Right lung (tissue), 5 donors: ENCODE data around the gene CHRM2. TPM values are rescaled to one million over a fixed set of nuclear protein-coding genes. Genes with fewer than 3 reads are reported as not detected.

Source experiments
- DNase-seq, 2 donors: peaks; one replicate each; pipeline ENCODE4 v3.0.0-alpha.2; 2013
- polyA plus RNA-seq, 5 donors: library from polyadenylated mRNA; unstranded; fragments of 120-200 nt; gene quantifications; one replicate each; pipeline versions ENCODE4 v1.2.1 to v1.2.3, GENCODE V29; 2013; ENCODE audit warnings: inconsistent platforms in 1 of 5, low replicate concordance in 1 of 5; ENCODE audit not compliant: insufficient read length in 5 of 5, insufficient read depth in 1 of 5

Gene CHRM2
- polyA plus RNA-seq, 5 donors = 0.22 to 1.0 (median 0.50) TPM

- DNase-seq = no peak
Observed at GRCh38 chr7:136956671-136957070, 88.2 kb downstream of the CHRM2 start.

GRCh38 chr7:136957391-136957790 is 88.9 kb downstream of the CHRM2 start:
- DNase-seq = no peak

GRCh38 chr7:136958016-136958415 is 89.6 kb downstream of the CHRM2 start:
- no peak for DNase-seq

- DNase-seq = no peak
Observed at GRCh38 chr7:136964347-136964746, 95.9 kb downstream of the CHRM2 start.

GRCh38 chr7:136966825-136967224 is 98.4 kb downstream of the CHRM2 start:
- DNase-seq = no peak

GRCh38 chr7:136969761-136970160 is 101.3 kb downstream of the CHRM2 start:
- DNase-seq = no peak

- no peak for DNase-seq
Observed at GRCh38 chr7:136971776-136972175, 103.3 kb downstream of the CHRM2 start.

GRCh38 chr7:136976504-136977251 is 108.2 kb downstream of the CHRM2 start:
- no peak for DNase-seq

- no peak for DNase-seq
Observed at GRCh38 chr7:136993377-136993776, 124.9 kb downstream of the CHRM2 start.

GRCh38 chr7:136997735-136998134 is 129.3 kb downstream of the CHRM2 start:
- DNase-seq = no peak

- DNase-seq = no peak
Observed at GRCh38 chr7:136998495-136998894, 130.0 kb downstream of the CHRM2 start.

GRCh38 chr7:137000621-137001020 is 132.2 kb downstream of the CHRM2 start:
- DNase-seq = no peak

- no peak for DNase-seq
Observed at GRCh38 chr7:137001041-137001440, 132.6 kb downstream of the CHRM2 start.

GRCh38 chr7:137001478-137001877 is 133.0 kb downstream of the CHRM2 start:
- no peak for DNase-seq

- no peak for DNase-seq
Observed at GRCh38 chr7:137003086-137003485, 134.6 kb downstream of the CHRM2 start.

GRCh38 chr7:137003566-137003965 is 135.1 kb downstream of the CHRM2 start:
- DNase-seq = no peak

GRCh38 chr7:137005873-137006272 is 137.4 kb downstream of the CHRM2 start:
- no peak for DNase-seq

- peak; percentile 65 to 79 for DNase-seq
Observed at GRCh38 chr7:137006293-137006692, 137.8 kb downstream of the CHRM2 start.

- no peak for DNase-seq
Observed at GRCh38 chr7:137007001-137007694, 138.7 kb downstream of the CHRM2 start.

GRCh38 chr7:137009404-137009803 is 141.0 kb downstream of the CHRM2 start:
- no peak for DNase-seq

GRCh38 chr7:137015015-137015414 is 146.6 kb downstream of the CHRM2 start:
- no peak for DNase-seq

GRCh38 chr7:137017221-137017620 is 148.8 kb downstream of the CHRM2 start:
- DNase-seq = no peak

- DNase-seq = no peak
Observed at GRCh38 chr7:137018468-137018867, 150.0 kb downstream of the CHRM2 start.
